Kidney tubule cell (primary cell): ENCODE measurements around the gene GNAI1.
"Not testable (repeated sequence)": the region's sequence is repeated elsewhere in the genome, so short reads cannot be mapped to it uniquely, and the experiment has no call there.

Experiments used
- DNase-seq: peaks from one replicate; pipeline ENCODE4 v3.0.0-alpha.2; 2018; ENCODE audit warnings: low spot score

GNAI1 gene

GRCh38 chr7:80132594-80132993 is 2.0 kb upstream of the GNAI1 start:
- no peak for DNase-seq

GRCh38 chr7:80133361-80134114 is 1.1 kb upstream of the GNAI1 start:
- peak; percentile 51 for DNase-seq

GRCh38 chr7:80134115-80134535 is 506 bp upstream of the GNAI1 start:
- DNase-seq, result no peak

GRCh38 chr7:80135309-80136104 is 876 bp downstream of the GNAI1 start:
- peak; percentile 41 for DNase-seq

- peak; percentile 60 for DNase-seq
Observed at GRCh38 chr7:80136261-80137055, 1.8 kb downstream of the GNAI1 start.

GRCh38 chr7:80137410-80137809 is 2.8 kb downstream of the GNAI1 start:
- no peak for DNase-seq

- no peak for DNase-seq
Observed at GRCh38 chr7:80139236-80139635, 4.6 kb downstream of the GNAI1 start.

GRCh38 chr7:80140388-80140787 is 5.8 kb downstream of the GNAI1 start:
- no peak for DNase-seq

- DNase-seq, result no peak
Observed at GRCh38 chr7:80141376-80141775, 6.7 kb downstream of the GNAI1 start.

GRCh38 chr7:80142853-80143580 is 8.4 kb downstream of the GNAI1 start:
- DNase-seq, result no peak

- peak; percentile 48 for DNase-seq
Observed at GRCh38 chr7:80145780-80146422, 11.3 kb downstream of the GNAI1 start.

- no peak for DNase-seq
Observed at GRCh38 chr7:80146545-80147182, 12.0 kb downstream of the GNAI1 start.

GRCh38 chr7:80147543-80148391 is 13.1 kb downstream of the GNAI1 start:
- DNase-seq, result no peak

GRCh38 chr7:80150611-80151273 is 16.1 kb downstream of the GNAI1 start:
- peak; percentile 48 for DNase-seq

- peak; percentile 66 for DNase-seq
Observed at GRCh38 chr7:80151274-80151665, 16.6 kb downstream of the GNAI1 start.

- DNase-seq, result peak; percentile 9
Observed at GRCh38 chr7:80153446-80153845, 18.8 kb downstream of the GNAI1 start.

- no peak for DNase-seq
Observed at GRCh38 chr7:80154656-80155333, 20.2 kb downstream of the GNAI1 start.

GRCh38 chr7:80155374-80155773 is 20.7 kb downstream of the GNAI1 start:
- no peak for DNase-seq

- DNase-seq, result not testable (repeated sequence)
Observed at GRCh38 chr7:80157770-80158169, 23.1 kb downstream of the GNAI1 start.
